ENCODE measurements around the gene ACOT9. TPM values are rescaled to one million over a fixed set of nuclear protein-coding genes. Genes with fewer than 3 reads are reported as not detected.
"Not testable (repeated sequence)": the region's sequence is repeated elsewhere in the genome, so short reads cannot be mapped to it uniquely, and the experiment has no call there.

Gene ACOT9
- polyA plus RNA-seq, 1 donor from 2014 or later, result 3.1 TPM

DNA sequence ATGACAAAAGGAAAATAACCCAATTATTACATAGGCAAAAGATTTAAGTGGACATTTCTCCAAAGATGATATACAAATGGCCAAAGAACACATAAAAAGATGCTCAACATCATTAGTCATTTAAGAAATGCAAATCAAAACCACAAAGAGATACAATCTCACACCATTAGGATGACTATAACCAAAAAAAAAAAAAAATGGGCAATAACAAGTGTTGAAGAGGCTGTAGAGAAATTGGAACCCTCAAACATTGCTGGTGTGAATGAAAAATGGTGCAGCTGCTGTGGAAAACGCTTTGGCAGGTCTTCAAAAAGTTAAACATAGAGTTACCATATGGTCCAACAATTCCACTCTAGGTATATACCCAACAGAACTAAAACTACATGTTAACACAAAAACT lies 81.4 kb downstream of the ACOT9 start:
- Histone ChIP-seq H3K9me3 (ENCODE audit: low read length) (no peaks in the 10 kb centered on the region), H3K79me2 (replicated peaks; ENCODE audit: insufficient read depth, low read length) (no peaks in the 10 kb centered on the region), H3K4me3 (ENCODE audit: low read length) (no peak overlapping the region), H3K4me2 (ENCODE audit: low read length) (no peak overlapping the region), H3K27me3 (ENCODE audit: insufficient read depth, low read depth, low read length) (no peaks in the 10 kb centered on the region), H4K20me1 (ENCODE audit: insufficient read depth) (no peaks in the 10 kb centered on the region), H2AFZ (ENCODE audit: low read depth, low read length) (no peak overlapping the region), H3K9me2 (ENCODE audit: insufficient read depth, low read length) (no peaks in the 10 kb centered on the region), H3K27ac (ENCODE audit: low read length) (no peak overlapping the region), H3K9ac (ENCODE audit: low read length) (no peak overlapping the region), H3F3A (ENCODE audit: insufficient read depth, low read length, poor library complexity, severe bottlenecking) (no peaks in the 10 kb centered on the region), H3K36me3 (ENCODE audit: insufficient read depth, low read length) (no peaks in the 10 kb centered on the region)
- TF ChIP-seq, protein P1, sequence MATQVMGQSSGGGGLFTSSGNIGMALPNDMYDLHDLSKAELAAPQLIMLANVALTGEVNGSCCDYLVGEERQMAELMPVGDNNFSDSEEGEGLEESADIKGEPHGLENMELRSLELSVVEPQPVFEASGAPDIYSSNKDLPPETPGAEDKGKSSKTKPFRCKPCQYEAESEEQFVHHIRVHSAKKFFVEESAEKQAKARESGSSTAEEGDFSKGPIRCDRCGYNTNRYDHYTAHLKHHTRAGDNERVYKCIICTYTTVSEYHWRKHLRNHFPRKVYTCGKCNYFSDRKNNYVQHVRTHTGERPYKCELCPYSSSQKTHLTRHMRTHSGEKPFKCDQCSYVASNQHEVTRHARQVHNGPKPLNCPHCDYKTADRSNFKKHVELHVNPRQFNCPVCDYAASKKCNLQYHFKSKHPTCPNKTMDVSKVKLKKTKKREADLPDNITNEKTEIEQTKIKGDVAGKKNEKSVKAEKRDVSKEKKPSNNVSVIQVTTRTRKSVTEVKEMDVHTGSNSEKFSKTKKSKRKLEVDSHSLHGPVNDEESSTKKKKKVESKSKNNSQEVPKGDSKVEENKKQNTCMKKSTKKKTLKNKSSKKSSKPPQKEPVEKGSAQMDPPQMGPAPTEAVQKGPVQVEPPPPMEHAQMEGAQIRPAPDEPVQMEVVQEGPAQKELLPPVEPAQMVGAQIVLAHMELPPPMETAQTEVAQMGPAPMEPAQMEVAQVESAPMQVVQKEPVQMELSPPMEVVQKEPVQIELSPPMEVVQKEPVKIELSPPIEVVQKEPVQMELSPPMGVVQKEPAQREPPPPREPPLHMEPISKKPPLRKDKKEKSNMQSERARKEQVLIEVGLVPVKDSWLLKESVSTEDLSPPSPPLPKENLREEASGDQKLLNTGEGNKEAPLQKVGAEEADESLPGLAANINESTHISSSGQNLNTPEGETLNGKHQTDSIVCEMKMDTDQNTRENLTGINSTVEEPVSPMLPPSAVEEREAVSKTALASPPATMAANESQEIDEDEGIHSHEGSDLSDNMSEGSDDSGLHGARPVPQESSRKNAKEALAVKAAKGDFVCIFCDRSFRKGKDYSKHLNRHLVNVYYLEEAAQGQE (IDR thresholded peaks at IDR 0.05; ENCODE audit: borderline replicate concordance), result no peak
- TF ChIP-seq MXI1 (conservative IDR thresholded peaks at IDR 0.05; ENCODE audit: poor library complexity, severe bottlenecking) (no peak), RAD21 (conservative IDR thresholded peaks at IDR 0.05) (no peak), POLR2AphosphoS5 (IDR thresholded peaks at IDR 0.05) (no peak), TAF1 (IDR thresholded peaks at IDR 0.05; ENCODE audit: low read depth) (no peak), EP300 (conservative IDR thresholded peaks at IDR 0.05; ENCODE audit: poor library complexity, severe bottlenecking) (no peak), SMC3 (conservative IDR thresholded peaks at IDR 0.05; ENCODE audit: poor library complexity) (no peak), EZH2 (IDR thresholded peaks at IDR 0.05; ENCODE audit: borderline replicate concordance, insufficient read depth, low read length, poor library complexity, severe bottlenecking) (no peak)
- TF ChIP-seq, protein P2, sequence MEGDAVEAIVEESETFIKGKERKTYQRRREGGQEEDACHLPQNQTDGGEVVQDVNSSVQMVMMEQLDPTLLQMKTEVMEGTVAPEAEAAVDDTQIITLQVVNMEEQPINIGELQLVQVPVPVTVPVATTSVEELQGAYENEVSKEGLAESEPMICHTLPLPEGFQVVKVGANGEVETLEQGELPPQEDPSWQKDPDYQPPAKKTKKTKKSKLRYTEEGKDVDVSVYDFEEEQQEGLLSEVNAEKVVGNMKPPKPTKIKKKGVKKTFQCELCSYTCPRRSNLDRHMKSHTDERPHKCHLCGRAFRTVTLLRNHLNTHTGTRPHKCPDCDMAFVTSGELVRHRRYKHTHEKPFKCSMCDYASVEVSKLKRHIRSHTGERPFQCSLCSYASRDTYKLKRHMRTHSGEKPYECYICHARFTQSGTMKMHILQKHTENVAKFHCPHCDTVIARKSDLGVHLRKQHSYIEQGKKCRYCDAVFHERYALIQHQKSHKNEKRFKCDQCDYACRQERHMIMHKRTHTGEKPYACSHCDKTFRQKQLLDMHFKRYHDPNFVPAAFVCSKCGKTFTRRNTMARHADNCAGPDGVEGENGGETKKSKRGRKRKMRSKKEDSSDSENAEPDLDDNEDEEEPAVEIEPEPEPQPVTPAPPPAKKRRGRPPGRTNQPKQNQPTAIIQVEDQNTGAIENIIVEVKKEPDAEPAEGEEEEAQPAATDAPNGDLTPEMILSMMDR (IDR thresholded peaks at IDR 0.05; ENCODE audit: poor library complexity, severe bottlenecking), result no peak

DNA sequence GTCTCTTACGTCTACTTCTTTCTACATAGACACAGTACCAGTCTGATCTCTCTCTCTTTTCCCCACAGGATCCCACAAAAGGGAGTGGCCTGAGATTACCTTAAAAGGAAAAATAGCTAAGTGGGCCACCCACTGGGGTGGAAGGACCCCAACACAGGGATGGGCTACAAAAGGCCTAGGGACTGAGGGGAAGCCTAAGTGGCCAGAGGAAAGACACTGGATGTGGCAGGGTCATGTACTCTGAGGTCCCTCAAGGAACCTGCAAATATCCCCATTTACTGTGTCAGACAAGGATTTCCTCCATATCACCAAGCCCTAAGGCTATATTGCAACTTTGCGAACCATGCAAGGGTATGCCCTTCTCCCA lies 82.3 kb downstream of the ACOT9 start:
- no peaks in the 10 kb centered on the region for H3K9me3 ChIP-seq (ENCODE audit: low read length)
- H2AFZ ChIP-seq (ENCODE audit: low read depth, low read length), result no peak overlapping the region
- no peaks in the 10 kb centered on the region for H3F3A ChIP-seq (ENCODE audit: insufficient read depth, low read length, poor library complexity, severe bottlenecking)
- no peaks in the 10 kb centered on the region for H3K9me2 ChIP-seq (ENCODE audit: insufficient read depth, low read length)
- H3K36me3 ChIP-seq (ENCODE audit: insufficient read depth, low read length), result no peaks in the 10 kb centered on the region
- no peak overlapping the region for H3K4me3 ChIP-seq (ENCODE audit: low read length)
- no peaks in the 10 kb centered on the region for H3K79me2 ChIP-seq (replicated peaks; ENCODE audit: insufficient read depth, low read length)
- no peak overlapping the region for H3K4me2 ChIP-seq (ENCODE audit: low read length)
- no peaks in the 10 kb centered on the region for H4K20me1 ChIP-seq (ENCODE audit: insufficient read depth)
- H3K27ac ChIP-seq (ENCODE audit: low read length), result no peak overlapping the region
- H3K9ac ChIP-seq (ENCODE audit: low read length), result no peak overlapping the region
- H3K27me3 ChIP-seq (ENCODE audit: insufficient read depth, low read depth, low read length), result no peaks in the 10 kb centered on the region
- no peak for TF ChIP-seq EZH2 (IDR thresholded peaks at IDR 0.05; ENCODE audit: borderline replicate concordance, insufficient read depth, low read length, poor library complexity, severe bottlenecking)
- TF ChIP-seq, protein P1 (IDR thresholded peaks at IDR 0.05; ENCODE audit: borderline replicate concordance), result no peak
- TF ChIP-seq, protein P2 (IDR thresholded peaks at IDR 0.05; ENCODE audit: poor library complexity, severe bottlenecking), result no peak
- TF ChIP-seq TAF1 (IDR thresholded peaks at IDR 0.05; ENCODE audit: low read depth), result no peak
- no peak for TF ChIP-seq SMC3 (conservative IDR thresholded peaks at IDR 0.05; ENCODE audit: poor library complexity)
- TF ChIP-seq EP300 (conservative IDR thresholded peaks at IDR 0.05; ENCODE audit: poor library complexity, severe bottlenecking), result no peak
- TF ChIP-seq RAD21 (conservative IDR thresholded peaks at IDR 0.05), result no peak
- TF ChIP-seq POLR2AphosphoS5 (IDR thresholded peaks at IDR 0.05), result no peak
- no peak for TF ChIP-seq MXI1 (conservative IDR thresholded peaks at IDR 0.05; ENCODE audit: poor library complexity, severe bottlenecking)

DNA sequence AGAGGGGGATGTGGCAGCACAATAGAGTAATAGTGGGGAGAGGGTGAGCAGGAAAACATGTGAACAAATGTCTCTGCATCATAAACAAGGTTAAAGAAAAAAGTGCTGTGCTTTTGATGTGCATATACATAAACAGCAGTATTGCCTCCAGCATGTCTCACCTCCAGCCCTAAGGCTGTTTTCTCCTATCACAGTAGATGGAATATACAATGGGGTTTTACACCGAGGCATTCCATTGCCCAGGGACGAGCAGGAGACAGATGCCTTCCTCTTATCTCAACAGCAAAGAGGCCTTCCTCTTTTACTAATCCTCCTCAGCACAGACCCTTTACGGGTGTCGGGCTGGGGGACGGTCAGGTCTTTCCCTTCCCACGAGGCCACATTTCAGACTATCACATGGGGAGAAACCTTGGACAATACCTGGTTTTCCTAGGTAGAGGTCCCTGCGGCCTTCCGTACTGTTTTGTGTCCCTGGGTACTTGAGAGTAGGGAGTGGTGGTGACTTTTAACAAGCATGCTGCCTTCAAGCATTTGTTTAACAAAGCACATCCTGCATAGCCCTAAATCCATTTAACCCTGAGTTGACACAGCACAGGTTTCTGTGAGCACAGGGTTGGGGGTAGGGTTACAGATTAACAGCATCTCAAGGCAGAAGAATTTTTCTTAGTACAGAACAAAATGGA lies 82.9 kb downstream of the ACOT9 start:
- H3K9ac ChIP-seq (ENCODE audit: low read length); H3K27ac ChIP-seq (ENCODE audit: low read length); H3K36me3 ChIP-seq (ENCODE audit: insufficient read depth, low read length); H3K9me2 ChIP-seq (ENCODE audit: insufficient read depth, low read length); H3K9me3 ChIP-seq (ENCODE audit: low read length); H3K4me2 ChIP-seq (ENCODE audit: low read length); H2AFZ ChIP-seq (ENCODE audit: low read depth, low read length); H3F3A ChIP-seq (ENCODE audit: insufficient read depth, low read length, poor library complexity, severe bottlenecking); H3K27me3 ChIP-seq (ENCODE audit: insufficient read depth, low read depth, low read length); H3K4me3 ChIP-seq (ENCODE audit: low read length); H4K20me1 ChIP-seq (ENCODE audit: insufficient read depth); H3K79me2 ChIP-seq (replicated peaks; ENCODE audit: insufficient read depth, low read length): not testable (repeated sequence)
